ENCODE results near the gene DMKN.

The DMKN gene

GRCh38 chr19:35557539-35558399 is 44.3 kb upstream of the DMKN start:
- no peak overlapping the region for H2AFZ ChIP-seq (ENCODE audit: low read depth, low read length, severe bottlenecking)

GRCh38 chr19:35556846-35557538 is 43.5 kb upstream of the DMKN start:
- Histone ChIP-seq H3F3A (ENCODE audit: insufficient read depth) (no peaks in the 10 kb centered on the region), H3K4me3 (ENCODE audit: insufficient read depth, low read length, poor library complexity, severe bottlenecking) (no peak overlapping the region), H2AFZ (ENCODE audit: low read depth, low read length, severe bottlenecking) (no peak overlapping the region), H3K27ac (ENCODE audit: low read depth, low read length) (no peak overlapping the region), H3K79me2 (ENCODE audit: insufficient read depth, low read length) (no peaks in the 10 kb centered on the region), H3K36me3 (ENCODE audit: low read length) (no peaks in the 10 kb centered on the region), H3K9ac (ENCODE audit: low read length) (no peak overlapping the region), H3K9me3 (ENCODE audit: insufficient read depth, low read length) (no peaks in the 10 kb centered on the region), H3K4me2 (ENCODE audit: low read depth, low read length, poor library complexity, severe bottlenecking) (no peak overlapping the region), H4K20me1 (ENCODE audit: low read depth, low read length) (no peaks in the 10 kb centered on the region), H3K27me3 (ENCODE audit: low read length) (no peaks in the 10 kb centered on the region), H3K9me2 (replicated peaks; ENCODE audit: insufficient read depth, low read length) (no peaks in the 10 kb centered on the region)
- TF ChIP-seq CTCF (IDR thresholded peaks at IDR 0.05; ENCODE audit: insufficient read depth, low read length, poor library complexity, severe bottlenecking) (no peak), EZH2phosphoT487 (conservative IDR thresholded peaks at IDR 0.05; ENCODE audit: low read length) (no peak)

More at GRCh38 chr19:35557539-35558399, 44.3 kb upstream of the DMKN start:
- H3K79me2 ChIP-seq (ENCODE audit: insufficient read depth, low read length) = no peaks in the 10 kb centered on the region
- H3F3A ChIP-seq (ENCODE audit: insufficient read depth) = no peaks in the 10 kb centered on the region
- H4K20me1 ChIP-seq (ENCODE audit: low read depth, low read length) = no peaks in the 10 kb centered on the region
- no peak overlapping the region for H3K9ac ChIP-seq (ENCODE audit: low read length)
- H3K4me3 ChIP-seq (ENCODE audit: insufficient read depth, low read length, poor library complexity, severe bottlenecking) = no peak overlapping the region
- no peaks in the 10 kb centered on the region for H3K36me3 ChIP-seq (ENCODE audit: low read length)
- H3K27ac ChIP-seq (ENCODE audit: low read depth, low read length) = no peak overlapping the region
- no peak for TF ChIP-seq CTCF (IDR thresholded peaks at IDR 0.05; ENCODE audit: insufficient read depth, low read length, poor library complexity, severe bottlenecking)
- TF ChIP-seq EZH2phosphoT487 (conservative IDR thresholded peaks at IDR 0.05; ENCODE audit: low read length) = no peak
- no peak overlapping the region for H3K4me2 ChIP-seq (ENCODE audit: low read depth, low read length, poor library complexity, severe bottlenecking)
- H3K9me3 ChIP-seq (ENCODE audit: insufficient read depth, low read length) = no peaks in the 10 kb centered on the region
- no peaks in the 10 kb centered on the region for H3K27me3 ChIP-seq (ENCODE audit: low read length)
- H3K9me2 ChIP-seq (replicated peaks; ENCODE audit: insufficient read depth, low read length) = no peaks in the 10 kb centered on the region

GRCh38 chr19:35556025-35556590 is 42.7 kb upstream of the DMKN start:
- no peaks in the 10 kb centered on the region for H3K36me3 ChIP-seq (ENCODE audit: low read length)
- no peak overlapping the region for H3K4me2 ChIP-seq (ENCODE audit: low read depth, low read length, poor library complexity, severe bottlenecking)
- no peak overlapping the region for H2AFZ ChIP-seq (ENCODE audit: low read depth, low read length, severe bottlenecking)
- H3K4me3 ChIP-seq (ENCODE audit: insufficient read depth, low read length, poor library complexity, severe bottlenecking) = no peak overlapping the region
- no peaks in the 10 kb centered on the region for H3F3A ChIP-seq (ENCODE audit: insufficient read depth)
- H3K9ac ChIP-seq (ENCODE audit: low read length) = no peak overlapping the region
- H3K27ac ChIP-seq (ENCODE audit: low read depth, low read length) = no peak overlapping the region
- no peaks in the 10 kb centered on the region for H3K9me2 ChIP-seq (replicated peaks; ENCODE audit: insufficient read depth, low read length)
- no peaks in the 10 kb centered on the region for H3K9me3 ChIP-seq (ENCODE audit: insufficient read depth, low read length)
- H4K20me1 ChIP-seq (ENCODE audit: low read depth, low read length) = no peaks in the 10 kb centered on the region
- no peaks in the 10 kb centered on the region for H3K79me2 ChIP-seq (ENCODE audit: insufficient read depth, low read length)
- H3K27me3 ChIP-seq (ENCODE audit: low read length) = no peaks in the 10 kb centered on the region
- TF ChIP-seq EZH2phosphoT487 (conservative IDR thresholded peaks at IDR 0.05; ENCODE audit: low read length) (no peak), CTCF (IDR thresholded peaks at IDR 0.05; ENCODE audit: insufficient read depth, low read length, poor library complexity, severe bottlenecking) (no peak)

Data from SU-DHL-6 (cell line).